Stimulated activated CD4-positive, alpha-beta T cell treated with anti-CD3 and anti-CD28 coated beads, Interleukin-12 subunit alpha, Interleukin-12 subunit beta, amount 100 ng/mL, for 4 hours (primary cell): ENCODE results near the gene MKLN1.
"Not testable (repeated sequence)": the region's sequence is repeated elsewhere in the genome, so short reads cannot be mapped to it uniquely, and the experiment has no call there.

Source experiments
- DNase-seq: peaks from one replicate; pipeline ENCODE4 v3.0.0-alpha.2; 2020

MKLN1 gene

DNA sequence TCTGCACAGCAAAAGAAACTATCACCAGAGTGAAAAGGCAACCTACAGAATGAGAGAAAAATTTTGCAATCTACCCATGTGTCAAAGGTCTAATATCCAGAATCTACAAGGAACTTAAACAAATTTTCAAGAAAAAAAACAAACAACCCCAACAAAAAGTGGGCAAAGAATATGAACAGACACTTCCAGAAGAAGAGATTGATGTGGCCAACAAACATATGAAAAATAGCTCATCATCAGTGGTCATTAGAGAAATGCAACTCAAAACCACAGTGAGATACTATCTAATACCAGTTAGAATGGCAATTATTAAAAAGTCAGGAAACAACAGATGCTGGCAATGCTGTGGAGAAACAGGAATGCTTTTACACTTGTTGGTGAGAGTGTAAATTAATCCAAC lies 7.1 kb upstream of the MKLN1 start:
- no peak for DNase-seq

GRCh38 chr7:131321656-131322055 lies 6.0 kb upstream of the MKLN1 start:
- DNase-seq, result no peak

DNA sequence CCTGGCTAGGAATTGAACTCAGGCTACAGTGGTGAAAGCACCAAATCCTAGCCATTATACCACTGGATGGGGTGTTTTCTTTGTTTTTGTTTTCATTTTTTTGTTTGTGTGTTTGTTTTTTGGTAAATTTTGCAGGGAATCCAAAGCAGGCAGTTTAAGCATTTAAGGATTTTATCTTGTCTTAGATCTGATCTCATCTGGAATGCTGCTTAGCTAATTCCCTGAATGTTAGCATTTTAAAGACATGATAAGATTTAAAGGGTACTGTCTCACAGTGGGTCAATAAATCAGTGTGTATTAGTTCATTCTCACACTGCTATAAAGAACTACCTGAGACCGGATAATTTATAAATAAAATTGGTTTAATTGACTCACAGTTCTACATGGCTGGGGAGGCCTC lies 5.6 kb upstream of the MKLN1 start:
- no peak for DNase-seq

- no peak for DNase-seq
These were observed 4.8 kb upstream of the MKLN1 start for GRCh38 chr7:131322861-131323260.

DNA sequence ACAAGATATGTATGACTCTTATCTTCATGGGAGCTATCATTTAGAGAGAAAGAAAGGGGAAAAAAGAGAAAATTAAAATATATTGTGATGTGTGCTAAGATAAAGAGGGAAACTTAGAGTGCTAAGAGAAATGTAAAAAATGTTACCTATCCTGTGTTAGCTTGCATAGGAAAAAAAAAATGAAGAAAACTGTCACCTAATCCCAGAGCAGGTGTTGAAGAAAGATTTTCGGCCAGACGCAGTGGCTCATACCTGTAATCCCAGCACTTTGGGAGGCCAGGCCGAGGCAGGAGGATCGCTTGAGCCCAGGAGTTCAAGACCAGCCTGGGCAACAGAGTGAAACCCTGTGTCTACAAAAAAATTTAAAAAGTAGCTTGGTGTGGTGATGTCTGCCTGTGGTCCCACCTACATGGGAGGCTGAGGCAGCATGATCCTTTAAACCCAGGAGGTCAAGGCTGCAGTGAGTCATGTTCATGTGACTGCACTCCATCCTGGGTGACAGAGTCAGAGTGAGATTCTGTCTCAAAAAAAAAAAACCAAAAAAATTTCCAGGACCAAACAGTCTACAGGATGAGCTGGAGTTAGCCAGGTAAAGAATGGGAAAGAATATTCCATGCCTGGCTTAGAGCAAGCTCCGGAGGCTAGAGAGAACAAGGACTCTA lies 2.4 kb upstream of the MKLN1 start:
- DNase-seq, result no peak

DNA sequence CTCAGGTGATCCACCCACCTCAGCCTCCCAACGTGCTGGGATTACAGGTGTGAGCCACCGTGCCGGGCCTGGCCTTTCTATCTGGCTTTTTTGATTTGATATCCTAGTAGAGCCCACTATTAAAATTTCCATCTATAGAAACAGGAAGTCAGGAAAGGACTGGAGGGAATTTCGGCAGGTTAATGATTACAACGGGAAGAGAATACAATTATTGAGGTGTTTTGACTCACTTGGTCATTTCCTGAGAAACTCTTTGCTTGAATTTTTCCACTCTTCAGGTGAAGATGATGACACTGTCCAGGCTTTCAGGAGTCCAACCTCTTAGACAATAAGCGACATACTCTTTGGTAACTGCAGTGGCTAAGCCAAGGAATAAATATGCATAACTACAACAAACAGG lies 1.1 kb upstream of the MKLN1 start:
- no peak for DNase-seq

GRCh38 chr7:131327049-131327625 lies 539 bp upstream of the MKLN1 start:
- no peak for DNase-seq

- DNase-seq, result no peak
These were observed 900 bp downstream of the MKLN1 start for GRCh38 chr7:131328377-131329175.

- DNase-seq, result no peak
These were observed 1.5 kb downstream of the MKLN1 start for GRCh38 chr7:131329176-131329570.

DNA sequence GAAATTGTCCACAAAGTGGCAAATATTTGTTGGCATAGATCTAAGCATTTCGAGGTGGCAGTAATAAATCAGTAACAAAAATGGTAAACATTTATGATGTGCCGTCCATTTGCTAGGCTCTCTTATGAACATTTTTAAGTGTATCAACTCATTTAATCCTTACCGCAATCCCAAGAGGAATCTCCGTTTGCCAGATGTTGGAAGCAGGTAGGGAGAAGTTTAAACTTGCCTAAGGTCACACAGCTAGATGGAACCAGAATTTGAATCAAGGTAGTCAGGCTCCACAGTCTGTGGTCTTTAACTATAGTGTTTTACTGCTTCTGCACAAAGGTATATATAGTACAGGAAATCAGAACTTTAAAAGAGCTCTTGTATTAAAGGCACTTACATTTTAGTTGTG lies 2.6 kb downstream of the MKLN1 start:
- DNase-seq, result no peak

DNA sequence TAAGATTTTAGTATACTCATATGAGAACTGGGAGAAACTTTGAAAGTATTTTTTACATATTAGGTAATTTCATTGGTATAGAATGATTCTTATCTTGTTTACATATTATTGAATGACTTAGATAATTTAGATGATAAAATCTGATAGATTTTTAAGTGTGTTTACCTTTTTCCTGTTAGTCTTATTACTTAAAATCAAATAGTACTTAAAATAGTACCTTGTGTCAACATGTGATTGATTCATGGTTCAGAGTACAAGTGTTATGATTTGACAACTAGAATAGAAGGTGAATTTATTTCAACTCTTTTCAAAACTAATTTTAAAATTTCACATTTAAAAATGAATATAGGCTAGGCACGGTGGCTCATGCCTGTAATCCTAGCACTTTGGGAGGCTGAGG lies 4.1 kb downstream of the MKLN1 start:
- DNase-seq, result no peak

- DNase-seq, result not testable (repeated sequence)
These were observed 5.1 kb downstream of the MKLN1 start for GRCh38 chr7:131332729-131333128.

DNA sequence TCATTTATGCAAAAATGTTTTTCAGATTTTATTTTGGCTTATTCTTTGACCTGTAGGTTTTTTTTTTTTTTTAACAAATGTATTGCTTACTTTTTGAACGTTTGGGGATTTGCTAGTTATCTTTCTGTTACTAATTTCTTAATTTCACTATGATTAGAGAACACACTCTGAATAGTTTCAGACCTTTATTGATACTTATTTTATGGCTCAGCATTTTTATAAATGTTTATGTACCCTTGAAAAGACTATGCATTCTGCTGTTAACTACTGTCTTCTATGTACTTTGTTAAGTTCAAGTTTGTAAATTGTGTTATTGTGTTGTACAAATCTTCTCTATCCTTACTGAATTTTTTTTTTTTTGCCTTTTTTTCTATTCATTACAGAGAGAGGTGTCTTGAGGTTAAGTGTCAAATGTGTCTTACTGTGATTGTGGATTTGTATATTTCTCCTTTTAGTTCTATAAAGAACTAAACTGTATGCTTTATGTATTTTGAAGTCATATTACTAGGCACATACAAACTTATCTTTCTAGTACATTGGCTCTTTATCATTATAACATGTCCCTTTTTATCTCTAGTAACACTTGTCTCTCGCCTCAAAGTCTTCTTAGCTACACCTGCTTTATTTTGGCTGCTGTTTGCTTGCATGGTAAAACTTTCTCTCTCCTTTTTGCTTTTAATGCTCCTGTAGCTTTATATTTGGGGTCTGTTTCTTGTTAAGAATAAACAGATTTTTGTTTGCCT lies 8.1 kb downstream of the MKLN1 start:
- no peak for DNase-seq

GRCh38 chr7:131336956-131337355 lies 9.3 kb downstream of the MKLN1 start:
- DNase-seq, result no peak

DNA sequence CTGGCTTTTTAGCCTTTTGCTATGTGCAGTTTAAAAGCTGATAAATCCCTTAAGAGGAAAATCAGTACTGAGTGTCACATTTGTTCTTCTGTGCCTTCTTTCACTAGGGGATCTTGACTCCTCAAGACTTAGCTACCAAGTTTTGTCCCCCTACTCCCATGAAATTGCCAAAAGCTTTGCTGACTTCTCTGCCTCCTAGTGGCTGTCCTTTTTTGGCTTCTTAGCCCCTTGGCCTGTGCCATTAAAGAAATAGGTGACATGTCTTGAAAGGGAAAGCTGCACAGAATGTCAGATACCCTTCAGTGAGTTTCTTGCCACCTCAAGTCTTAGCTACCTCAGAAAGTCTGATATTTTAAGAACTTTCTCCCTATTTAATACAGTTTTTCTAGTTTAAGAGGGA lies 10.5 kb downstream of the MKLN1 start:
- DNase-seq, result no peak

DNA sequence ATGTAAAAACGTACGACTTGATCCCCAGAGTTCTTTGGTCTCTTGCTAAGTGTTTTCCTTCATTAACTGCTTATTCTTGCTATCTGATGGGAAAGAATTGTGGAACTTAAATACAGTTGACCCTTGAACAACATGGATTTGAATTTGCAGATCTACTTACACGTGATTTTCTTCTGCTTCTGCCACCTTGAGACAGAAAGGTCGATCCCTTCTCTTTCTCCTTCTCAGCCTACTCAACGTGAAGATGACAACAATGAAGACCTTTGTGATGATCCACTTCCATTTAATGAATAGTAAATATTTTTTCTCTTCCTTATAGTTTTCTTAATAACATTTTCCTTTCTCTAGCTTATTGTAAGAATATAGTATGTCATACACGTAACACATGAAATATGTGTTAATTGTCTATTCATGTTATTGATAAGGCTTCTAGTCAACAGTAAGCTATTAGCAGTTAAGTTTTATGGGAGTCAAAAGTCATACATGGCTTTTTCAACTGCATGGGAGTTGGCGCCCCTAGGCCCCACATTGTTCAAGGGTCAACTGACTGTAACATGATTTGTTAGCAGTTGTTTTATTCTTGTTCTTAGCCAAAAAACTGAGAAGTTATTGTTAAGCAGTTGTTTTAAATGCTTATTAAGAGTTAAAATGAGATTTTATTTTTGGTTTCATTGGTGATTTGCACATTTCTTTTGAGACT lies 11.2 kb downstream of the MKLN1 start:
- no peak for DNase-seq

GRCh38 chr7:131341690-131342089 lies 14.0 kb downstream of the MKLN1 start:
- no peak for DNase-seq

DNA sequence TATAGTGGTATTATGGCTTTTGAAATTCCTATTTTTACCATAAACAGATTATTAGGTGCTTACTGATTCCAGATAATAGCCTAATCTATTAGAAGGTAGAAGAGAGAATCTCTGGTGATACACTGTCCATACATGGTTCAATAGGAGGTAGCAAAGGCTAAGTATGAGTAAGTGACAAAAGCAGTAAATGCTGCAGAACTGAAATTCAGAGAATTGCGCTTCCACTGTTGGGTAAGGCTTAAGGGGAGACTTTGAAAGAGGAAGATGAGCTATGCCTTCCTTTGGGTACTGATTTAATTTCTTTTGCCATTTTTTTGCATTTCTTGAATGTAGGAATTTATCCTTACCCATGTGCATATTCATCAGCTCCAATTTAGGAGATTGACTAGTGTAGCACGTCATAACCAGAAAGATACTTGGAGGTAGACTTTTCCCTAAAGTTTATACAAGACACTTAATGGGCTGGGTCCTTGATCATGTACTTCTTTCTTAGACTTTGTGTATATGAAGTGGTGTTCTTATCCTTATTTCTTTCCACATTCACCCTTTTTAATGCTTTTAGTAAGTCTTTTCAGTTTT lies 15.3 kb downstream of the MKLN1 start:
- no peak for DNase-seq

- DNase-seq, result no peak
These were observed 19.4 kb downstream of the MKLN1 start for GRCh38 chr7:131346885-131347592.

DNA sequence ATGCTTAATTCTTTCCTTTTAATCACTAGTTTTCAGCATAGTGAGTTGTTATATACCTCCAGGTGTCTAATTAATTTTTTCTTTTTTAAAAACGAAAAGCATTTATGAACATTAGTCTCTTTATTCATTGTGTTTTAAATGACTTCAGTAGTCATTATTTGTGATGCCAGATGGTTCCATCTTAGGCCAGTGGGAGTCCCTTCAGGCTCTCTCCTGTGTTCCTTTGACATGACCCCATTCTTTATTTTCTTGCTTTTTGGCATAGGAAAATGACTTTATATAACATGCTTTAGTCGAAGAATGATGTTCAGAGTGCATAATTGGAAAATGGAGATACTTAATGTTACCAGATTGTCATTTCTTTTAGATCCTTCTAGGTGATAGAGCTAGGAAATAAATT lies 24.4 kb downstream of the MKLN1 start:
- no peak for DNase-seq

GRCh38 chr7:131354390-131354789 lies 26.7 kb downstream of the MKLN1 start:
- DNase-seq, result no peak
